Osteocyte (in vitro differentiated cells): Measurements from ENCODE around the gene RFX8. TPM values are rescaled to one million over a fixed set of nuclear protein-coding genes. Genes with fewer than 3 reads are reported as not detected.
"Not testable (repeated sequence)": the region's sequence is repeated elsewhere in the genome, so short reads cannot be mapped to it uniquely, and the experiment has no call there.

Experiments used
- DNase-seq: peaks from one replicate; pipeline ENCODE4 v3.0.0; 2021; ENCODE audit warnings: mixed read lengths; ENCODE audit not compliant: unreplicated experiment; ENCODE audit errors: extremely low spot score
- H3K27ac Mint-ChIP-seq: one replicate; pipeline ENCODE4 v1.8.0; 2021; ENCODE audit warnings: mild to moderate bottlenecking, mixed read lengths; ENCODE audit not compliant: unreplicated experiment
- H3K27me3 Mint-ChIP-seq: one replicate; pipeline ENCODE4 v1.8.0; 2021; ENCODE audit warnings: mixed read lengths; ENCODE audit not compliant: unreplicated experiment
- H3K36me3 Mint-ChIP-seq: one replicate; pipeline ENCODE4 v1.8.0; 2021; ENCODE audit warnings: mixed read lengths; ENCODE audit not compliant: unreplicated experiment
- H3K4me1 Mint-ChIP-seq: one replicate; pipeline ENCODE4 v1.8.0; 2021; ENCODE audit warnings: mixed read lengths; ENCODE audit not compliant: unreplicated experiment
- H3K4me3 Mint-ChIP-seq: one replicate; pipeline ENCODE4 v1.8.0; 2021; ENCODE audit warnings: mild to moderate bottlenecking, moderate library complexity, mixed read lengths; ENCODE audit not compliant: unreplicated experiment
- H3K9me3 Mint-ChIP-seq: one replicate; pipeline ENCODE4 v1.8.0; 2021; ENCODE audit warnings: mixed read lengths; ENCODE audit not compliant: unreplicated experiment
- total RNA-seq: library from RNA; stranded (reverse); gene quantifications from 2 replicates; pipeline ENCODE4 v1.2.1, GENCODE V29; 2021
- TF ChIP-seq, protein P1 (sequence below): fragments of 200-600 bp; sonication (generic); IDR thresholded peaks from 2 replicates; pipeline ENCODE4 v1.5.0; 2021; ENCODE audit warnings: antibody characterized with exemption, mild to moderate bottlenecking, moderate library complexity

Gene RFX8
- total RNA-seq, 1 donor from 2014 or later = not detected

DNA sequence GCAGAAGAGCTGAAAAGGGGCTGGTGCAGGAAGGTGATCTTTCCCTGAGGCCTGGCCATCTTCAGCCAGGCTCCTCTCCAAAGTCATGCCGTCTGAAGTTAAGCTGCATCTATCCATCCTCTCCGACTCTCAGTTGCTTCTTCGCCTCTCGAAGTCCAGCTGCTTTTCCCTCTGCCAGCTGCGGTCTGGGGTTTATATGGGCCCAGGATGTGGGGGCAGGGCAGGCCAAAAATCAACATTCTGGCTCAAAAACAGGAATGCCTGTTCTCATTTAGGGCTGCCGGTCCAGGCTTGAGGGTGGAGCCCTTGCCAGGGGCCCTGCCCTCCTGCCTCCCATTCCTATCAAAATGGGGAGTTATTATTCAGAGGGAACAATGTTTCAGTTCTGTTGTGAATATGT lies 118.9 kb downstream of the RFX8 start:
- Mint-ChIP-seq H3K4me3 (no peak overlapping the region), H3K27me3 (peaks cover 33% of the 10 kb centered on the region), H3K27ac (no peak overlapping the region), H3K9me3 (no peaks in the 10 kb centered on the region), H3K4me1 (no peaks in the 10 kb centered on the region), H3K36me3 (no peaks in the 10 kb centered on the region)
- no peak for DNase-seq
- TF ChIP-seq, protein P1, sequence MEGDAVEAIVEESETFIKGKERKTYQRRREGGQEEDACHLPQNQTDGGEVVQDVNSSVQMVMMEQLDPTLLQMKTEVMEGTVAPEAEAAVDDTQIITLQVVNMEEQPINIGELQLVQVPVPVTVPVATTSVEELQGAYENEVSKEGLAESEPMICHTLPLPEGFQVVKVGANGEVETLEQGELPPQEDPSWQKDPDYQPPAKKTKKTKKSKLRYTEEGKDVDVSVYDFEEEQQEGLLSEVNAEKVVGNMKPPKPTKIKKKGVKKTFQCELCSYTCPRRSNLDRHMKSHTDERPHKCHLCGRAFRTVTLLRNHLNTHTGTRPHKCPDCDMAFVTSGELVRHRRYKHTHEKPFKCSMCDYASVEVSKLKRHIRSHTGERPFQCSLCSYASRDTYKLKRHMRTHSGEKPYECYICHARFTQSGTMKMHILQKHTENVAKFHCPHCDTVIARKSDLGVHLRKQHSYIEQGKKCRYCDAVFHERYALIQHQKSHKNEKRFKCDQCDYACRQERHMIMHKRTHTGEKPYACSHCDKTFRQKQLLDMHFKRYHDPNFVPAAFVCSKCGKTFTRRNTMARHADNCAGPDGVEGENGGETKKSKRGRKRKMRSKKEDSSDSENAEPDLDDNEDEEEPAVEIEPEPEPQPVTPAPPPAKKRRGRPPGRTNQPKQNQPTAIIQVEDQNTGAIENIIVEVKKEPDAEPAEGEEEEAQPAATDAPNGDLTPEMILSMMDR = no peak

- Mint-ChIP-seq H3K9me3 (no peaks in the 10 kb centered on the region), H3K27me3 (peaks cover 27% of the 10 kb centered on the region), H3K4me1 (no peaks in the 10 kb centered on the region), H3K27ac (no peak overlapping the region), H3K4me3 (no peak overlapping the region), H3K36me3 (no peaks in the 10 kb centered on the region)
- DNase-seq = no peak
- TF ChIP-seq, protein P1 = no peak
Measured at GRCh38 chr2:101355401-101356054, 119.4 kb downstream of the RFX8 start.

- Mint-ChIP-seq H3K36me3 (no peaks in the 10 kb centered on the region), H3K4me1 (no peaks in the 10 kb centered on the region), H3K27me3 (peaks cover 23% of the 10 kb centered on the region), H3K4me3 (no peak overlapping the region), H3K9me3 (no peaks in the 10 kb centered on the region), H3K27ac (no peak overlapping the region)
- TF ChIP-seq, protein P1 = no peak
- no peak for DNase-seq
Measured at GRCh38 chr2:101354420-101355311, 120.2 kb downstream of the RFX8 start.

DNA sequence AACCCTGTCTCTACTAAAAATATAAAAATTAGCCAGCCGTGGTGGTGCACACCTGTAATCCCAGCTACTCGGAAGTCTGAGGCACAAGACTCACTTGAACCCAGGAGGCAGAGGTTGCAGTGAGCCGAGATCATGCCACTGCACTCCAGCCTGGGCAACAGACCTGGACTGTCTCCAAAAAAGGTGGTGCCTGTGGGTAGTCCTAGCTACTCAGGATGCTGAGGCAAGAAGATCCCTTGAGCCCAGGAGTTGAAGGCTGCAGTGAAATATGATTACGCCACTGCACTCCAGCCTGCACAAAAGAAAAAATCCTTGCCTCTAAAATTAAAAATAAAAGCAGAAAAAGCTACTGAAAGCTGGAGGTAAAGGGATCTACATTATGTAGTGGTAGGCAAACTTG lies 122.3 kb downstream of the RFX8 start:
- not testable (repeated sequence) for H3K9me3 Mint-ChIP-seq, H3K36me3 Mint-ChIP-seq, H3K4me3 Mint-ChIP-seq, H3K4me1 Mint-ChIP-seq, DNase-seq, H3K27ac Mint-ChIP-seq
- peaks cover 18% of the 10 kb centered on the region for H3K27me3 Mint-ChIP-seq

GRCh38 chr2:101351207-101351606 lies 123.7 kb downstream of the RFX8 start:
- Mint-ChIP-seq H3K9me3 (no peaks in the 10 kb centered on the region), H3K4me3 (no peak overlapping the region), H3K4me1 (no peaks in the 10 kb centered on the region), H3K27ac (no peak overlapping the region), H3K36me3 (no peaks in the 10 kb centered on the region), H3K27me3 (peaks cover 29% of the 10 kb centered on the region)
- no peak for DNase-seq
- TF ChIP-seq, protein P1 = no peak
